GM19455 (cell line): ENCODE results near the gene FAM241A.
"Not testable (repeated sequence)": the region's sequence is repeated elsewhere in the genome, so short reads cannot be mapped to it uniquely, and the experiment has no call there.

Experiments used
- ATAC-seq: cut with Tn5 transposase; IDR thresholded peaks from one replicate; pipeline ENCODE4 v1.9.1; 2021; ENCODE audit not compliant: unreplicated experiment

Gene FAM241A

DNA sequence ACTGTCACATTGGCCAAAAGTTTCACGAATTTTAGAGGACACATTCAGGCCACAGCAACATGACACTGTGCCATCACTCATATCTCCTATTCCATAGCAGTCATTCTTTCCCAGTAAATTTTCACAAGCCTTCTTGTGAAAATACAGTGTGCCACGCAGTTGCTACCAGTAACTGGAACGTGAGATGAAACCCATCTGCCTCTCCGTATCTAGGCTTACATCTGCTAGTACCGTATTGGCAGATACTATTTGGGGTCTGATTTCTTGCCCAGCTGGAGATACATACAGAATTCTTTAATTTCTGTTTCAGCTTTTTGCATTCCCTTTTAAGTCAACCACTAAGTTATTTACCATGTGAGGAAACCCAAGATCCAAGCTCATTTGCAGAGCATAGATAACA lies 8.7 kb upstream of the FAM241A start:
- ATAC-seq, result no peak

GRCh38 chr4:112138538-112138937 lies 6.7 kb upstream of the FAM241A start:
- no peak for ATAC-seq

GRCh38 chr4:112140536-112140935 lies 4.7 kb upstream of the FAM241A start:
- ATAC-seq, result no peak

DNA sequence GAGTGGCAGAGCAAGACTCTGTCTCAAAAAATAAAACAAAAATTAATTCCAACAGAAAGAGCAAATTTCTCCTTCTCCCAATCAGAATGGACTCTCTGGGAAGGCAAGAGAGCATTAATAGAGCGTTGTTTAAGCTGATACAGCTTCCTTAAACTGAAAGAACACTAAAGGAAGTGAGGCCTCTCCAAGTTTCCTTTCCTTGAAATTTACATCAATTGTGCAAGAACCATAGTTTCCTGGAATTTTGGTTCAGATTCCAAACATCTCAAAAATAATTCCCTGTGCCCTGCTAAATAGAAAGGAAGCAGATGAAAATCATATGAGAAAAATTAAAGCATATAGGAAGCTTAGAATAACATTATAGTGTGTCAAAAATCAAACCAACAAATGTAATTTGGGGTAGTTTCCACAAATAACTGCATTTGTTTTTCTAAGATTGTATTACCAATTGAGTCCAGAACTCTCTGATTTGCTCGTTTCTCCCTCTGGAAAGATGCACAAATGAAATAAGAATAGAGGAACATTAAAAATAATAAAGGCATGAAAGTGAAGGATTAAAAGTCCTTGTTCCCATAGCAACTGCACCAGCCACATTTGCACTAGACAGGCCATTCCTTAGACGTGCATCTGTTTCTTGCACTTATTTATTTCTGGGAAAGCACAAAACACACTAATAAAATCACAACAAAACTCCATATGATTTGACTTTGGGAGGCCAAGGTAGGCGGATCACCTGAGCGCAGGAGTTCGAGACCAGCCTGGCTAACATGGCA lies 3.7 kb upstream of the FAM241A start:
- no peak for ATAC-seq

DNA sequence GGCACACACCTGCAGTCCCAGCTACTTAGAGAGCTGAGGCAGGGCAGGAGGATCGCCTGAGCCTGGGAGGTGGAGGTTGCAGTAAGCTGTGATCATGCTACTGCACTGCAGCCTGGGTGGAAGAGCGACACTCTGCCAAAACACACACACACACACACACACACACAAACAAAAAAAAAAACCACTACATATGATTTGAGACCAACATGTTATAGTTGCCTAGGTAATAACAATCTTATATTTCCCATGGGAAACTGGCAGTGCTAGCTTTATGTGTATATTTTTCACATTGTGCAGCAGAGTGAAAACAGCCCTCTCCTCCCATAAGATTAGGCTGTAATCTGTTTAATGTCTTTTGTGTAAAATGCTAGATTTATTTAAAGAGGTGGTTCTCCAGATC lies 3.1 kb upstream of the FAM241A start:
- ATAC-seq, result no peak

GRCh38 chr4:112143781-112144180 lies 1.5 kb upstream of the FAM241A start:
- no peak for ATAC-seq

GRCh38 chr4:112144546-112145325 lies 518 bp upstream of the FAM241A start:
- no peak for ATAC-seq

DNA sequence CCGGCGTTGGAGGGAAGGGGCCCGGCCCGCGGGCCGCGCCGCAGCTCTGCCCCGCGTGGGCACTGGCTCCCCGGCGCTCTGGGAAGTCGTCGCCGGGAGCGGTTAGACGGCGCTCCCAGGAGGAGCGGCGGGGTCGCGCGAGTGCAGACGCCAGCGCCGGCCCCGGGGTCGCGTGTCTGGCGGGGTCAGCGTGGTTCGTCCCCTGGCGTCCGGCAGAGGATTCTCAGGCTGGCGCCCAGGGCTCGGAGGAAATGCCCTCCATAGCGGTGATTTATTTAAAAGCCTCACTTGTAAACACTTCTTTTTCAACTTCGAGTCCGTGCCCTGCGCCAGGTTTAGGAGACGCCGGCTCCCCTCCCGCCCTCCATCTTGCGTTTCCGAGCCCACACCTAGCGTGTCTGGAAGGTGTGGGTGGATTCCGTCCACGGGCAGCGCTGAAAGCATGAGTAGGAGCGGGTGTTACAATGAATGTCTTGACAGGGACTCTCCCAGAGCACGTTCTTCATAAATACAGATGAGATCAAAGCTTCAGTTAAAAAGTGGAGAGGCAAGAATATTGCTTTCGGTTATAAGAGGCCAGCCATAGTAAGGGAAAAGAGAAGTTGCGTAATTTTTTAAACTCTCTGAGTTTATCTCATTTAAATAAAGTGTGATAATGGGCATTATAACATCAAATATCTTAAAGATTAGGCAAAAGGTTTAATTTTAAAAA lies 692 bp downstream of the FAM241A start:
- ATAC-seq, result peak; percentile 54

DNA sequence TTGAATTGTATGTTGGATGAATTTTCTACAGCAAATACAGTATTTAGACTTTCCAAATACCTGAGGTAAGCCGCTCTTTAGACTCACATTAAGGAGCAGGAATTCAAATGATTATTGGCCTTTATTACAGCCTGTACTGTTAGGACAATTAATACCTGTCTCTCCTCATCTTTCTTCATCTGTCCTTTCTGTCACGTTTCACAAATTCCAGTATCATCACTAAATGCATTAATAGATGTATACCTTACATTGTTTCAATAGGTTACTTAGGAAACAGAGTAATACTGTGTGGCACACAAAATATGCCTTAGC lies 1.2 kb downstream of the FAM241A start:
- ATAC-seq, result no peak

DNA sequence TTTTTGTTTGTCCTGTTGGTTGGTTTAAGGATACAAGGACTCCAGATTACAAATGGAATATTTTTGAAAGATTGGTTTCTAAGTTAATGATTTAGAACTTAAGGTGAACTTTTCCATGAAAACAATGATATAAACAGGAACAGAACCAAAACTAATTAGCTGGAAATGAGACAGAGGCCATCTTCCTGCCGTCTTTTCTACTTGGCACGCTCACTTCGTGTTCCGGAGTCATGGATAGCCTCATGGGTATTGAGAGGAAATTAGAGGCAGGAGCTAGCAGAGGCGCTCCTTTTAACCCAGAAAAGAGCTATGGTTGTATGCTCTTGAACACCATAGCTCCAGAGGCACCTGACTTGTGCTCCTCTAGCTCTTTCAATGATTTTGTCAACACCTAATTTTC lies 2.4 kb downstream of the FAM241A start:
- no peak for ATAC-seq

DNA sequence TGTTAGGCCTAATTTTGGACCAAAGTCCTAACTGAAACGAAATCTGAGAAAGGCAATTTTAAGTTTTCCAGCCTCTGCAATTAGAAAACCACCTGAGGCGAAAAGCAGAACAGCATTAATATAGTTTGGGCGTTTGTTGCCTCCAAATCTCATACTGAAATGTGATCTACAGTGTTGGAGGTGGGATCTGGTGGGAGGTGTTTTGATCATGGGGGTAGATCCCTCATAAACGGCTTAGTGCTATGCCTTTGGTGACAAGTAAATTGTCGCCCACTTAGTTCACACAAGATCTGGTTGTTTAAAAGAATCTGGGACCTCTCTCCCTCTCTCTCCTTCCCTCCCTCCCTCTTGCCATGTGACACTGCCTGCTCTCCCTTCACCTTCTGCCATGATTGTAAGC lies 5.7 kb downstream of the FAM241A start:
- ATAC-seq, result no peak

- no peak for ATAC-seq
These were observed 7.3 kb downstream of the FAM241A start for GRCh38 chr4:112152521-112152920.

GRCh38 chr4:112153211-112153791 lies 8.0 kb downstream of the FAM241A start:
- no peak for ATAC-seq

- ATAC-seq, result no peak
These were observed 10.9 kb downstream of the FAM241A start for GRCh38 chr4:112156112-112156511.

GRCh38 chr4:112156553-112156952 lies 11.3 kb downstream of the FAM241A start:
- ATAC-seq, result no peak

DNA sequence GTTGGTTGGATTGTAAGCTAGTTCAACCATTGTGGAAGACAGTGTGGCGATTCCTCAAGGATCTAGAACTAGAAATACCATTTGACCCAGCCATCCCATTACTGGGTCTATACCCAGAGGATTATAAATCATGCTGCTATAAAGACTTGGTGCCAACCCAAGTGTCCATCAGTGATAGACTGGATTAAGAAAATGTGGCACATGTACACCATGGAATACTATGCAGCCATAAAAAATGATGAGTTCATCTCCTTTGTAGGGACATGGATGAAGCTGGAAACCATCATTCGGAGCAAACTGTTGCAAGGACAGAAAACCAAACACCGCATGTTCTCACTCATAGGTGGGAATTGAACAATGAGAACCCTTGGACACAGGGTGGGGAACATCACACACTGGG lies 18.5 kb downstream of the FAM241A start:
- ATAC-seq, result not testable (repeated sequence)

DNA sequence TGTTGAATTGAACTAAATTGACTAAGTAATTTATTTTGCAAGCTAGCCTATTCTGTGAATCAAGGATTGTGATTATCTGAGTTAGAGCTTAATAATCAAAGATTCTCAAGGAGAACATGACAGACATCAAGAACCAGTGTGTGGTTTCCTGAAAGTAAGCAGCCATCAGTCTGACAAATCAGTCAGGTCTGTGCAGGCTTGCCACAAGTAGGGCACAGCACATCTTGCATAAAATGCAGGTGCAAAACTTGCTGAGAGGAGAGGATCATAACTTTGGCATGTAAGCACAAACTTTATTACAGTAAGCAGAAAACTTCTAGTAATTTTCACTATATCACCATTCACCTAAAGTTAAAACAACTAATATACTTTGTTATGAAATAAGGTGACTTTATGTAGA lies 22.5 kb downstream of the FAM241A start:
- no peak for ATAC-seq

- ATAC-seq, result no peak
These were observed 23.7 kb downstream of the FAM241A start for GRCh38 chr4:112168719-112169500.

DNA sequence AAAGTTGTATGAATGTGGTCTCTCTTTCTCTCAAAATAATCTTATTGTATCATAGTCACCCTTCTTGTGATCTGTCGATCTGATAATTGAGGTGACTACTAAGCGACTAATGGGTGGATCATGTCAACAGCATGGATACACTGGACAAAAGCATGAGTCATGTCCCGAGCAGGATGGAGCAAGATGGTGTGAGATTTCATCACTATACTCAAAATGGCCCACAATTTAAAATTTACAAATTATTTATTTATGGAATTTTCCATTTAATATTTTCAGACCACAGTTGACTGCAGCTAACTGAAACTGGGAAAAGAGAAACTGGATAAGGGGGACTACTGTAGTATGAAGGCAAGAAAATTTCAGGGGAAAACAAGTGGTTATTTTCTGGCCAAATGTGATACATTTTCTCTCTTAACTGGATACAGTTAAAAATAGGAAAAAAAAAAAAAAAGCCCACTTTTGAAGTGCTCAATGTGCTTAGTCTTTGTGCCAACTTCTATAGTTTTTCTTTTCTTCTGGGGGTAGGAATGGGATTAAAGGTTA lies 25.3 kb downstream of the FAM241A start:
- ATAC-seq, result no peak

GRCh38 chr4:112171051-112171763 lies 26.0 kb downstream of the FAM241A start:
- ATAC-seq, result not testable (repeated sequence)
